Activated T-cell treated with anti-CD3 and anti-CD28 coated beads for 4 hours (primary cell): ENCODE data around the gene PLD4.
"Not testable (repeated sequence)": the region's sequence is repeated elsewhere in the genome, so short reads cannot be mapped to it uniquely, and the experiment has no call there.

Experiments
- DNase-seq: peaks from one replicate; pipeline ENCODE4 v3.0.0-alpha.2; 2020

Gene PLD4

DNA sequence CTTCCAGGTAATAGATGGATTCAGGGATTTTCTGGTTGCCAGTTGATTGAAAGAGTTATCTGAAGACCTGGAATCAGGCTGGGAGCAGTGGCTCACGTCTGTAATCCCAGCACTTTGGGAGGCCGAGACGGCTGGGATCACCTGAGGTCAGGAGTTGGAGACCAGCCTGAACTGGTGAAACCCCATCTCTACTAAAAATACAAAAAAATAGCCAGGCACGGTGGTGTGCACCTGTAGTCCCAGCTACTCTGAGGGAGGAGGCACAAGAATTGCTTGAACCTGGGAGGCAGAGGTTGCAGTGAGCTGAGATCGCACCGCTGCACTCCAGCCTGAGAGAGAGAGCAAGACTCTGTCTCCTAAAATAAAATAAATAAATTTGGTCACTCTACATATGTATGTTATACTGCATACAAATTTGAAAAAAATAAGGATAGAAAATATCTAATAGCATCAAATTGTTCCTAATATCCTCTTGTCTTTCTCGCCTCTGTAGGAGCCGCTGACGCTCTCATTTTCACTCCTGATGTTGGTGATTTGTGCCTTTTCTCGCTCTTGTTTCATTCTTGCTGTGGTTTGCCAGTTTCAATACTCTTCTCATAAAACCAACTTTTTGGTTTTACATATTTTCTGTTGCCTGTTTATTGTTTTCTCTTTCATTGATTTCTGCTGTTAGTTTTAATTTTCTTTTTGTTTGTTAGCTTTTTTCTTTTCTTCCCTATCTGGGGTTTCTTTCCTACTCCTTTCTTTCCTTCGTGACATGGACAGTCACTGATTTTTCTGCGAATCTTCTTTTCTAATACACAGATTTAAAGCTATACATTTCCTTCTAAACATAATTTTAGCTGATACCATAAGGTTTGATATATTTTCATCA lies 23.8 kb upstream of the PLD4 start:
- no peak for DNase-seq

DNA sequence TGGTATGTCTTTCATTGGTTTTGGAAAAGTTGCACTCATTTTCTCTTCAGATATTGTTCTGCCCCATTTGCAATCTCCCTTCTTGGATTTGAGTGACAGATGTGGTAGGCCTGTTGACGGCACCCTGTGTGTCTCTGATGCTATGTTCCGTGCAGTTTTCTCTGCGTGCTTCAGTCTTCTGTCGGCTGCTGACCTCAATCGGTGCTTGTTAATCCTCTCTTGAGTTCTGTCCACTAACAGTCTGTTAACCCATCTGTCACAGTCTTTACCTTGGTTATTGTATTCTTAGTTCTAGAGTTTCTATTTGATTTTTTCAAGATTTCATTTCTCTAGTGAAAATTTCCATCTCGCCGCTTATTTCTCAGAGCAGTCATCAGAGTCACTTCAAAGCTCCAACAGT lies 20.7 kb upstream of the PLD4 start:
- DNase-seq: no peak

DNA sequence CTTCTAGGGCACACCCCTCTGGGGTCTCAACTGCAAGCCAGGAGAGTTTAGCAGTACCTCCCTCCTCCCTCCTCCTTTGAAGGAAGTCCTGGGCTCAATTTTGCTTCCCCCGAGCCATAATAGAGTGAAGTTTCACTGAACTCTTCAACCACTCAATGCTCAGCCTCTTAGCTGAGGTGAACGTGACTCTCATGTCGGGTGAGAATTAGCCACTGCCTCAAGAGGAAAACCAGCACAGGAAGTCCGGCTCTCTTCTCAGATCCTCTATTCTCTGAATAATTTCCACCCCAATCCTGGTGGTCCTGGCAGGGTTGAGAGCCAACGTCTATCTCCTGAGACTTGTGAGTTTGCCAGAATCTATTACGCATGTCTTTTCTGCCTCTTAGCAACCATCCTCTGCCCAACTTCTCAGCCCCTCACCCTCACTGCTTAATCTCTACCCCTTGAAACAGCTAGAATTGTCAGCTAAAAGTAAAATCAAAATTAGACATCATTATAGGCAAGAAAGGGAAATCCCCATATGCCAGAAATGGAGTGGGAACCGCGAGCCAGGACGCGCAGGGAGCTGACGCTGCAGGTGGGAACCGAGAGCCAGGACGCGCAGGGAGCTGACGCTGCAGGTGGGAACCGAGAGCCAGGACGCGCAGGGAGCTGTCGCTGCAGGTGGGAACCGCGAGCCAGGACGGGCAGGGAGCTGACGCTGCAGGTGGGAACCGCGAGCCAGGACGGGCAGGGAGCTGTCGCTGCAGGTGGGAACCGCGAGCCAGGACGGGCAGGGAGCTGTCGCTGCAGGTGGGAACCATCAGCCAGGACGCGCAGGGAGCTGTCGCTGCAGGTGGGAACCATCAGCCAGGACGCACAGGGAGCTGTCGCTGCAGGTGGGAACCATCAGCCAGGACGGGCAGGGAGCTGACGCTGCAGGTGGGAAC lies 19.8 kb upstream of the PLD4 start:
- not testable (repeated sequence) for DNase-seq

DNA sequence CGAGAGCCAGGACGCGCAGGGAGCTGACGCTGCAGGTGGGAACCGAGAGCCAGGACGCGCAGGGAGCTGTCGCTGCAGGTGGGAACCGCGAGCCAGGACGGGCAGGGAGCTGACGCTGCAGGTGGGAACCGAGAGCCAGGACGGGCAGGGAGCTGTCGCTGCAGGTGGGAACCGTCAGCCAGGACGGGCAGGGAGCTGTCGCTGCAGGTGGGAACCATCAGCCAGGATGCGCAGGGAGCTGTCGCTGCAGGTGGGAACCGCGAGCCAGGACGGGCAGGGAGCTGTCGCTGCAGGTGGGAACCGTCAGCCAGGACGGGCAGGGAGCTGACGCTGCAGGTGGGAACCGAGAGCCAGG lies 19.1 kb upstream of the PLD4 start:
- not testable (repeated sequence) for DNase-seq

DNA sequence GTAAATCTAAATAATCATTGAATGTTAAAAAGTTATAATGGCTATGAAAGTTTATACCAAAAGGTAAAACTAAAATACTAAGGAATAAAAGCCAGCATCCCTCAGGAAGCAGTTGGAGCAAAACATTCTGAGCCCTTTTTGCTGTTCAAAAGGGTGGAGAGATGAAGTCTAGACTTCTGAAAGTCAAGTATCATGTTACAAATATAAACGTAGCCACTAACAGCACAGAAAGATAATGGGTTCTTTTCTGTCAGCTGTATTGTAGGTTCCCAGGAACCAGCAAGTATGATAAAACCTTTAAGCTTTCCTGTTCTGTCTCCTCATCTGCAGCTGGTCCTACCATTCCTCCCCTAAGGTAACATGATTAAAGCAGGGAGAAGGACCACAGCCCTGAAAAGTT lies 16.4 kb upstream of the PLD4 start:
- no peak for DNase-seq

DNA sequence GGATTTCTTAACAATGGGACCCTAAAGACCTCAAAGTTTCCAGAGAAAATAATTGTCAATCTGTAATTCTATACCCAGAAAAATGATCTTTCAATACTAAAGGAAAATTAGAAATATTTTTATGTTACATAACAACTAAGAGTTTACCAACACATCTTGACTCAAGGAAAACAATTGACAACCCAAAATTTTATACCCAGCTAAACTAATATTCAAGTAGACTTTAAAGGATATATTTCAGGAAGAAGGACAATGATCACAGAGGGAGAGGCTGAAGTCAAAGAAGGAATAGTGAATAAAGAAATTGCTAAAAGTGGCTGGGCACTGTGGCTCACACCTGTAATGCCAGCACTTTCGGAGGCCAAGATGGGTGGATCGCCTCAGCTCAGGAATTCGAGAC lies 12.6 kb upstream of the PLD4 start:
- no peak for DNase-seq

DNA sequence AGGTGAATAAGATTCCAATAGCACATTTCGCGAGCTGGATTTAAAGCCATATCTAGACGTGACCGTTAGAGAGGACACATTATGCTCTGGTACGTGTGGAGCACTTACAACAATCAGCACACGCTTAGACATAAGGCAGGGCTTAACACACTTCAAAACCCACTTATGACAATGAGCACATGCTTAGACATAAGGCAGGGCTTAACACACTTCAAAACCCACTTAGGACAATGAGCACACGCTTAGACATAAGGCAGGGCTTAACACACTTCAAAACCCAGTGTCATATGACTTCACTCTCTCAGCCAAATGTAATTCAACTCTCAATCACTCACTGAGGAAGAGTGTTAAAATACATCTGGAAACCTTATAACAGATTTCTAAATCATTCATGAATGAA lies 11.2 kb upstream of the PLD4 start:
- no peak for DNase-seq

DNA sequence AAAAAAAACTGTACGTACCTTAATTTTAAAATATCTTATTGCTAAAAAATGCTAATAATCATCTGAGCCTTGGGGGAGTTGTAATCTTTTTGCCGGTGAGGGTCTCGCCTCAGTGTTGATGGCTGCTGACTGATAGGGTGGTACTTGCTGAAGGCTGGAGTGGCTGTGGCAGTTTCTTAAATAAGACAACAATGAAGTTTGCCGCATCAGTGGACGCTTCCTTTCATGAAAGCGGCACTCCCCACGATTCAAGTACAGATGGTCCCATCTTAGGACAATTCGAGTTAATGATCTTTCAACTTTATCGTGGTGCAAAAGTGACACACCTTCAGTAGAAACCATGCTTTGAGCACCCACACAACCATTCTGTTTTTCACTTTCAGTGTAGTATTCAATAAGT lies 7.6 kb upstream of the PLD4 start:
- no peak for DNase-seq

DNA sequence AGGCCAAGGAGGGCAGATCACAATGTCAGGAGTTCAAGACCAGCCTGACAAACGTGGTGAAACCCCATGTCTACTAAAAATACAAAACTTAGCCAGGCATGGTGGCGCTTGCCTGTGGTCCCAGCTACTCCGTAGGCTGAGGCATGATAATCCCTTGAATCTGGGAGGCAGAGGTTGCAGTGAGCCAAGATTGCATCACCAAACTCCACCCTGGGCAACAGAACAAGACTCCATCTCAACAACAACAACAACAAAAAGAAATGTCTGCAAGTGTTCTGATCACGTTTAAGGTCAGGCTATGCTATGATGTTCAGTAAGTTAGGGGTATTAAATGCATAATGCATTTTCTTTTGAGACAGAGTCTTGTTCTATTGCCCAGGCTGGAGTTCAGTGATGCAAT lies 6.7 kb upstream of the PLD4 start:
- DNase-seq: no peak

DNA sequence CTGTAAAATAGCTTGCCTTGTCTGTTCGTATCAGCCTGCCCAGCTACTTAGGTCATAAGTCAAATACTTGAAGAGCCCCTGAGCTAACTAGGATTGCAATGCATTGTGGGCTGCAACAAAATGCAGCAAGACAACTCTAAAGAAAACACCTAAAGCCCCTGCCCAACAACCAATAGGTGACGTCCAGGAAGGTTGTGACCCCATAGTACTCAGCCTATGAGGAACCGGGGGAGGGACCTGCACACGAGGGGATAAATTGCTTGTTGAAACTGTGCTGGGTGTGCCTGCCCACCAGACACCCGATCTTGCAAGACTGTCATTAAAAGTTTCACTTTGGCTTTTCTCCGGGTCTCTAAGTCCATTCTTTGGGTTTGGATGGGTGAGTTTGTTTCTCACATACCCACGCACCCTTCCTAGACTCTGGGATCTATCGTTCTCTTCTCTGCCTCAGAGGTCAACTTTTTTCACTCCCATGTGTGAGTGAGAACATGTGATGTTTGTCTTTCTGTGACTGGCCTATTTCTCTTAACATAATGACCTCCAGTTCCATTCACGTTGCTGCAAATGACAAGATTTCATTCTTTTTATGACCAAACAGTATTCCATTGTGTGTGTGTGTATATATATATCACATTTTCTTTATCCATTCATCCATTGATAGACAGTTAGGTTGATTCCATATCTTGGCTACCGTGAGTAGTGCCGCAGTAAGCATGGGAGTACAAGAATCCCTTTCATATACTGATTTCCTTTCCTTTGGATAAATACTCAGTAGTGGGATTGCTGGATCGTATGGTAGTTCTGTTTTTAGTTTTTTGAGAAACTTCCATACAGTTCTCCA lies 5.3 kb upstream of the PLD4 start:
- DNase-seq: not testable (repeated sequence)

DNA sequence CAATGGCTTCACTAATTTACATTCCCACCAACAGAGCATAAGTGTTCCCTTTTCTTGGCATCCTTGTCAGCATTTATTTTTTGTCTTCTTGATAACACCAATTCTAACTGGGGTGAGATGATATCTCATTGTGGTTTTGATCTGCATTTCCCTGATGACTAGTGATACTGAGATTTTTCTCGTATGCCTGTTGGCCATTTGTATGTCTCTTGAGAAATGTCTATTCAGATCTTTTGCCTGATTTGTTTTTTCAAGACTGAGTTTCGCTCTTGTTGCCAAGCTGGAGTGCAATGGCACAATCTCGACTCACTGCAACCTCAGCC lies 4.7 kb upstream of the PLD4 start:
- DNase-seq: no peak

DNA sequence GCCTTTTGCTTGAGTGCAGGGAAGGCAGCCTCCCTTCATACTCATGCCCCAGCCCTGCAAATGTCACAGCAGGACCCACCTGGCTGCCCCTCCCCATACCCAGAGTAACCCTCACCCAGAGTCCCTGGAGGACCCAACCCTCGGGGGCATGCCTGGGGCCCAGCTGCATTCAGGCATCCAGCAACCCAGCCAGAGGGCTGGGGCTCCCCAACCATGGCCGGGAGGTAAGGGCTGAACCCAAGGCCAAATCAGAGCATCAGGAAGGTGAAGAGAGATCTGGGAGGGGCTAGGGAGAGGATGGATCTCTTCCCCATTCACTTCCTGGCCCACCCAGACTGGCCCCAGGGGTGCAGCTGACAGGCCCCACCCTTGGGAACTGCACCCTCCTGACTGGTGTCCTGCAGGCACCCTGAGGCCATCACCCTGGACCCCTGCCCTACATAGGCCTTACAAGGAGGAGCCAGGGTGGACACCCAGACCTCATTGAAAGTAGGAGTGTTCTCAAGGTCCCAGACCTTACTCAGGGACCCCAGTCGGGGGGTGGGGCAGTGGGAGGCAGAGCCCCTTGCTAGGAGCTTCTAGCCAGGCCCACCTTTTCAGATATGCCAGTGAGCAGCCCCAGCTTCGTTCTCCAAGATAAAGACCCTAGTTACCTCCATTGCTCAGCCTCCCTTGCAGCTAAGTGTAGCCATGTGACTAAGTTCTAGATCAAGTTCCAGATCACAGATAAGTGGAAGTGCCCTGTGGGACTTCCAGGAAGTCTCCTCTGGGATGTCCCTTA lies 849 bp upstream of the PLD4 start:
- DNase-seq: no peak

DNA sequence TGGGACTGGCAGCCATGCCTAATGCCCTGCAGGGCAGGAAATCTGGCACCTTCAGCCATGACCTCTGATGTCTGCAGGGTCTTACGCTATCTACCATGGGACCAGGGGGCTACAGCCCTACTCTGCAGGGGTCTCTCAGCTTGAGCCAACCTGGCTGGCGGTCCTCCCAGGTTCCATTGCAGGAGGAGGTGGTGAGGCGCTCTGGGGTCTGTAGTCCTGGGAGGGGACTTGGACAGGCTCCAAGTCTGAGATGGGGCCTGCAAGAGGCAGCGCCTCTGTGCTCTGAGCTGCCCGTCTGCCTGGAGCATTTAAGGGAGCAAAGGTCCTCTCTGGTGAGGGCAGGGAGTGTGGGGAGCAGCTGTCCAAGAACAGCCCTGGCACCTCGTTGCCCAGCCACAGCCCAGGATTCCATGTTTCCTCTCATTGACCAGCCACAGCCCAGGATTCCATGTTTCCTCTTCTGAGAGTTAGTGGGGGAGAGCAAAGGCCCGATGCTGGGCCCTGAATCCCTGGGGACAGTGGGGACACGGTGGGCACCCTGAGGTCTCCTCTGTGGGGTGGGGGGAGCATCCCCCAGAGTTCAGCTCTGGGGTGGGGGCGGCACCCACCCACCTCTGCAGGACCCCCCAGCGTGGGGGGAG lies 655 bp downstream of the PLD4 start:
- no peak for DNase-seq

DNA sequence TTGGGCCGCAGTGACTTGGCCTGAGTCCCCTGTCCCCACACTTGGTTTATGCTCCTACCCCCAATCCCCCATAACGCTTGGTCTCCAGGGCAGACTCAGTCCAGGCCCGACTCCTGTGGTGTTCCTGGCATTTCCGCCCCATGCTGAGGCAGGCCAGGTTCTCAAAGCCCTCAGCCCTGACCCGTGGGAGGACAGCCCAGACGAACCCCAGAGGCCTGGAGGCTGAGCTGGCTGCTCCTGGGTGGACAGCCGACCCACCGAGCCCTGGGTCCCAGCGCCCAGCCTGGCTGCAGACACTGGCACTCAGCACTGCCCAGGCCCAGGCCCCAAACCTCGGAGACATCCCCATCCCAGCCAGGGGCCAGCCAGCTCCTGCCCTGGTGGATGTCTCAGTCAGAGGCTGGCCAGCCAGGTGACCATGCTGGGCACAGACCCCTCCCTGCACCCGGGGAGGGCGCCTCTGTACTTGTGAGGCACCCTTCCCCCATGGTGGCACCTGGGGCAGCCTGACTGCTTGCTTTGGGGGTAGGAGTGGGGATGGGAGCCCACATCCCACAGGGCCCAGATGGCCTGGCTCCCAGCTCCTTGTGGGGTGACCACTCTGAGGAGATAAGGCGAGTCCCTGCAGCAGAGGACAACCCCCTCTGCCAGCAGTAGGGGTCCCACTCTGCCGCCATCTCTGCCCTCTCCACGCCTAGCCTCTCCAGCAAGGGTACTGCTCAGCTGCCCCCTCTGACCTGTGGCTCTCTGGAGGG lies 1.4 kb downstream of the PLD4 start:
- no peak for DNase-seq

DNA sequence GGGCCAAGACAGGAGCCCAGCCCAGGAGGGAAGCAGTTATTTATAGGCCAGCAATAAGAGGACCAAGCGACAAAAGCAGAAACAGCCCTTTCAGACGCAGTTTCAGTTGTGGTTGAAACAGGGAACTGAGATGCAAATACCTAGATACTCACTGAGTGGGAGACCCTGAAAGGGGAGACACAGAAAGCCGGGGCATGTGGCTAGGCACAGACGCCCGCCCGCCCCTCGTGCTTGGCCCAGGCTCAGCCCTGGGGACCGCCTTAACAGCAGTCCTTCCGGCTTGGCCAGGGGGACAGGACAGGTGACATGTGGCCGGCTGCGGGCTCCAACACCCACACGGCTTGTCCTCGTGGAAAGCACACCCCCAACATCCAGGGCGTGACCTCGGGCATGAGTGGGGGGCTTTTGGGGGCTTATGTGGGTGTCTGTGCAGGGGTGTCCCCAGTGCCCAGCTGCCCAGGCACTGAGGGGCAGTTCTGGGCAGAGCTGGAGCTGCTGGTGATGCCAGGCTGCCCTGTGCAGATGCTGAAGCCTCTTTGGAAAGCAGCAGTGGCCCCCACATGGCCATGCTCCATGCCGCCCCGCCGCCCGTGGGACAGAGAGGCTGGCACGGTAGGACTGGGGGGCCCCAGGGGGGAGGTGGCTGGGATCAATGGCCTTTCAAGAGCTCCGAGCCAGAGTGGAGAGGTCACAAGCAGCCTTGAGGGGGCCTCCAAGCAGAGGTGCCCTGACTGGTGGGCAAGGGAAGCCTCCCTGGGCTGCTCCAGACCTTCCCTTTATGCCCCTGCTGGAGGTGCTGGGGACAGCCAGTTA lies 2.1 kb downstream of the PLD4 start:
- no peak for DNase-seq

DNA sequence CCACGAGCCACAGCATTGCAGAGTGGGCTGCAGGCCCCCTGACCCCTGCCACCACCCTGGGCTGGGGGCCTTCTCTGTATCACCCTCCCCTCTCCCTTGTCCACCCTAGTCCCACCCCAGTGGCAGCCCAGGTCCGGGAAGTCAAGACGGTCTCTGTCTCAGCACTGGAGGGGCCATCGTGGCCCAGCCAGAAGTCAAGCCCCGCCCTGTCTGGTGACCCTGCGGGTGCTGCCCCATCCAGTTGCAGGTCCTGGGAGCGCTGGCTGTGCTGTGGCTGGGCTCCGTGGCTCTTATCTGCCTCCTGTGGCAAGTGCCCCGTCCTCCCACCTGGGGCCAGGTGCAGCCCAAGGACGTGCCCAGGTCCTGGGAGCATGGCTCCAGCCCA lies 2.7 kb downstream of the PLD4 start:
- no peak for DNase-seq

DNA sequence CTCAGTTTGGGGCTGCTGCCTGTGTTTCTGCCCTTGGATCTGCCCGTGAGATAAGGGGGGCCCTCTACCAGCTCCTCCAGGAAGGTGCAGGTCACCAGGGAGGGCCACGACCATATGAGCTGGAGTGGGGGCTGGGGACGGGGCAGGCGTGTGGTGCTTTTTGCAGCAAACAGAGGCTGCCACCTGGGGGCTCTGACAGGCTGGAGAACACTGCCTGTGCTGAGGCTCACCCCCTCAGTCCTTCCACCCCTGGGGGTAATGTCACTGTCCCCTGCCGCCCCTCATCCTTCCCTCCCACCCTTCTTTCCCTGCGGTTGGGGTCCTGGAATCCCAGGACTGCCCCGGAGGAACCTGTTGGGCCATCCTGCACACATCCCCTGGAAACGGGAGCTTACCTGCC lies 3.2 kb downstream of the PLD4 start:
- DNase-seq: no peak

DNA sequence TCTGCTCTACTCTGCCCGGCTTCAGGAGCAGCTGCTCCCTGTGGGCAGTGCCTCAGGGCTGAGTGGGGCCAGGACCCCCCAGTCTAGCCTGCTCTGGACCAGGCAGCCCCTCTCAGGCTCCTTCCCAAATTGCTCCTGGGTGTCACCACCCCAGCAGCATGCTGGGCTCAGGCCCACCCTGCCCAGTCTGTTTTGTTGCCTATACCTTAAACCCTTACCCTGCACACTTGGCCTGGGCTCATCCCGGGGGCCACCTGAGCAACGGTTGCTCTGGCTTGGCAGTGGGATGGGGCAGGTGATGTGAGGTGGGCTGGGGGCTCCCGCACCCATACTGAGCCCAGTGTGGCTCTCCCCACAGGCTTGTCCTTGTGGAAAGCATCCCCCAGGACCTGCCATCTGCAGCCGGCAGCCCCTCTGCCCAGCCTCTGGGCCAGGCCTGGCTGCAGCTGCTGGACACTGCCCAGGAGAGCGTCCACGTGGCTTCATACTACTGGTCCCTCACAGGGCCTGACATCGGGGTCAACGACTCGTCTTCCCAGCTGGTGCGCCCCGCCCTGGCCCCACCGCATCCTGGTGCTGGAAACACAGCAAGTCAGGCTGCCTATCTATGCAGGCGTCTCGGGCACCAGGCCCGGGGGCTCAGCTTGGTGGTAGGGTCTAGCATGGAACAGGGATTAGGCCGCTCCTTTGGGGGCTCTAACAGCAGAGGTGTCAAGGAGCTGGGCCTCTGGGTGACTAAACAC lies 3.9 kb downstream of the PLD4 start:
- DNase-seq: no peak
